Activated T-helper 1 cell treated with anti-CD3 and anti-CD28 coated beads, Interleukin-12 subunit alpha, Interleukin-12 subunit beta, Interleukin-2, Interleukin-4 antibody, amounts not matched to agents 30 ng/mL and 10 ng/mL and 1 ng/mL, durations not matched to agents 14 hours and 24 hours and 36 hours (primary cell): Measurements from ENCODE around the gene JMJD1C. TPM values are rescaled to one million over a fixed set of nuclear protein-coding genes. Genes with fewer than 3 reads are reported as not detected.
"Not testable (repeated sequence)": the region's sequence is repeated elsewhere in the genome, so short reads cannot be mapped to it uniquely, and the experiment has no call there.

ENCODE experiments used
- DNase-seq: peaks from one replicate; pipeline ENCODE4 v3.0.0; 2021; ENCODE audit warnings: low spot score
- H3K27ac Mint-ChIP-seq: one replicate; pipeline ENCODE4 v1.8.0; 2021; ENCODE audit warnings: mild to moderate bottlenecking, mixed read lengths
- H3K27me3 Mint-ChIP-seq: one replicate; pipeline ENCODE4 v1.8.0; 2022; ENCODE audit warnings: mild to moderate bottlenecking, moderate library complexity, mixed read lengths; ENCODE audit not compliant: insufficient read depth
- H3K36me3 Mint-ChIP-seq: one replicate; pipeline ENCODE4 v1.8.0; 2021; ENCODE audit warnings: low read depth, mixed read lengths
- H3K4me1 Mint-ChIP-seq: one replicate; pipeline ENCODE4 v1.8.0; 2021; ENCODE audit warnings: low read depth, mixed read lengths
- H3K4me3 Mint-ChIP-seq: one replicate; pipeline ENCODE4 v1.8.0; 2021; ENCODE audit warnings: mild to moderate bottlenecking, moderate library complexity, mixed read lengths
- H3K9me3 Mint-ChIP-seq: one replicate; pipeline ENCODE4 v1.8.0; 2021; ENCODE audit warnings: mixed read lengths
- intact Hi-C: fragments of 100-400 bp; cut with micrococcal nuclease; formaldehyde crosslinking; loops from one replicate; pipeline ENCODE4 v1.15.1; 2024
- total RNA-seq: library from RNA; stranded (reverse); gene quantifications from 2 replicates; pipeline ENCODE4 v1.2.3, GENCODE V29; 2022

JMJD1C gene
- total RNA-seq, 1 donor from 2014 or later = 48.0 TPM

GRCh38 chr10:63343476-63343875 is 122.3 kb downstream of the JMJD1C start:
- DNase-seq = no peak
- Mint-ChIP-seq H3K27me3 (no peaks in the 10 kb centered on the region), H3K4me1 (peaks cover 14% of the 10 kb centered on the region), H3K27ac (no peak overlapping the region), H3K36me3 (peaks cover 7% of the 10 kb centered on the region), H3K9me3 (no peaks in the 10 kb centered on the region), H3K4me3 (no peak overlapping the region)
- intact Hi-C loops = no loop called here

- H3K36me3 Mint-ChIP-seq, DNase-seq, H3K27me3 Mint-ChIP-seq, H3K27ac Mint-ChIP-seq, H3K4me3 Mint-ChIP-seq, H3K9me3 Mint-ChIP-seq, H3K4me1 Mint-ChIP-seq, intact Hi-C loops: not testable (repeated sequence)
Measured at GRCh38 chr10:63339640-63340039, 126.1 kb downstream of the JMJD1C start.

- no peak overlapping the region for H3K27ac Mint-ChIP-seq
- no peak for DNase-seq
- peaks cover 10% of the 10 kb centered on the region for H3K4me1 Mint-ChIP-seq
- no peaks in the 10 kb centered on the region for H3K9me3 Mint-ChIP-seq
- H3K4me3 Mint-ChIP-seq = no peak overlapping the region
- intact Hi-C loops = no loop called here
- no peaks in the 10 kb centered on the region for H3K27me3 Mint-ChIP-seq
- peaks cover 7% of the 10 kb centered on the region for H3K36me3 Mint-ChIP-seq
Measured at GRCh38 chr10:63337455-63338251, 128.1 kb downstream of the JMJD1C start.

- DNase-seq = no peak
- Mint-ChIP-seq H3K36me3 (no peaks in the 10 kb centered on the region), H3K9me3 (no peaks in the 10 kb centered on the region), H3K27ac (no peak overlapping the region), H3K4me3 (no peak overlapping the region), H3K4me1 (no peaks in the 10 kb centered on the region), H3K27me3 (no peaks in the 10 kb centered on the region)
- intact Hi-C loops = no loop called here
Measured at GRCh38 chr10:63331586-63331985, 134.2 kb downstream of the JMJD1C start.

GRCh38 chr10:63324495-63324854 is 141.3 kb downstream of the JMJD1C start:
- Mint-ChIP-seq H3K4me3 (no peak overlapping the region), H3K27me3 (no peaks in the 10 kb centered on the region), H3K4me1 (peaks cover 14% of the 10 kb centered on the region), H3K36me3 (no peaks in the 10 kb centered on the region), H3K27ac (no peak overlapping the region), H3K9me3 (no peaks in the 10 kb centered on the region)
- no peak for DNase-seq
- intact Hi-C loops = no loop called here

GRCh38 chr10:63323701-63324494 is 141.9 kb downstream of the JMJD1C start:
- intact Hi-C loops = no loop called here
- no peak overlapping the region for H3K4me3 Mint-ChIP-seq
- H3K4me1 Mint-ChIP-seq = peaks cover 14% of the 10 kb centered on the region
- H3K27me3 Mint-ChIP-seq = no peaks in the 10 kb centered on the region
- no peaks in the 10 kb centered on the region for H3K9me3 Mint-ChIP-seq
- no peak overlapping the region for H3K27ac Mint-ChIP-seq
- no peak for DNase-seq
- no peaks in the 10 kb centered on the region for H3K36me3 Mint-ChIP-seq

- intact Hi-C loops = no loop called here
- DNase-seq = no peak
- no peaks in the 10 kb centered on the region for H3K36me3 Mint-ChIP-seq
- no peaks in the 10 kb centered on the region for H3K27me3 Mint-ChIP-seq
- H3K27ac Mint-ChIP-seq = no peak overlapping the region
- H3K4me3 Mint-ChIP-seq = no peak overlapping the region
- H3K9me3 Mint-ChIP-seq = no peaks in the 10 kb centered on the region
- peaks cover 14% of the 10 kb centered on the region for H3K4me1 Mint-ChIP-seq
Measured at GRCh38 chr10:63320683-63321082, 145.1 kb downstream of the JMJD1C start.

- intact Hi-C loops = no loop called here
- Mint-ChIP-seq H3K4me1 (peaks cover 9% of the 10 kb centered on the region), H3K4me3 (no peak overlapping the region), H3K27ac (no peak overlapping the region), H3K9me3 (no peaks in the 10 kb centered on the region), H3K36me3 (peaks cover 2% of the 10 kb centered on the region), H3K27me3 (no peaks in the 10 kb centered on the region)
- no peak for DNase-seq
Measured at GRCh38 chr10:63319231-63319630, 146.5 kb downstream of the JMJD1C start.

GRCh38 chr10:63318491-63318890 is 147.3 kb downstream of the JMJD1C start:
- Mint-ChIP-seq H3K36me3 (peaks cover 2% of the 10 kb centered on the region), H3K4me3 (no peak overlapping the region), H3K27me3 (no peaks in the 10 kb centered on the region)

GRCh38 chr10:63314020-63314419 is 151.8 kb downstream of the JMJD1C start:
- Mint-ChIP-seq H3K27ac (no peak overlapping the region), H3K4me1 (no peaks in the 10 kb centered on the region), H3K4me3 (no peak overlapping the region), H3K36me3 (peaks cover 2% of the 10 kb centered on the region), H3K27me3 (no peaks in the 10 kb centered on the region), H3K9me3 (no peaks in the 10 kb centered on the region)
- intact Hi-C loops = no loop called here
- DNase-seq = no peak

More at GRCh38 chr10:63318491-63318890, 147.3 kb downstream of the JMJD1C start:
- Mint-ChIP-seq H3K27ac (no peak overlapping the region), H3K4me1 (peaks cover 6% of the 10 kb centered on the region), H3K9me3 (no peaks in the 10 kb centered on the region)
- no peak for DNase-seq
- intact Hi-C loops = no loop called here

GRCh38 chr10:63313066-63313717 is 152.6 kb downstream of the JMJD1C start:
- no peak for DNase-seq
- Mint-ChIP-seq H3K27ac (no peak overlapping the region), H3K27me3 (no peaks in the 10 kb centered on the region), H3K4me1 (no peaks in the 10 kb centered on the region), H3K9me3 (no peaks in the 10 kb centered on the region), H3K36me3 (peaks cover 2% of the 10 kb centered on the region), H3K4me3 (no peak overlapping the region)
- intact Hi-C loops = no loop called here

- H3K4me3 Mint-ChIP-seq = no peak overlapping the region
- H3K9me3 Mint-ChIP-seq = no peaks in the 10 kb centered on the region
- no peak for DNase-seq
- H3K4me1 Mint-ChIP-seq = no peaks in the 10 kb centered on the region
- no peaks in the 10 kb centered on the region for H3K36me3 Mint-ChIP-seq
- intact Hi-C loops = no loop called here
- H3K27ac Mint-ChIP-seq = no peak overlapping the region
- H3K27me3 Mint-ChIP-seq = no peaks in the 10 kb centered on the region
Measured at GRCh38 chr10:63308628-63309027, 157.1 kb downstream of the JMJD1C start.

- Mint-ChIP-seq H3K9me3 (no peaks in the 10 kb centered on the region), H3K4me1 (no peaks in the 10 kb centered on the region), H3K4me3 (no peak overlapping the region), H3K36me3 (no peaks in the 10 kb centered on the region), H3K27ac (no peak overlapping the region), H3K27me3 (no peaks in the 10 kb centered on the region)
- DNase-seq = no peak
- intact Hi-C loops = no loop called here
Measured at GRCh38 chr10:63304146-63304545, 161.6 kb downstream of the JMJD1C start.
